Measurements from ENCODE around the gene SIM2.

SIM2 gene

DNA sequence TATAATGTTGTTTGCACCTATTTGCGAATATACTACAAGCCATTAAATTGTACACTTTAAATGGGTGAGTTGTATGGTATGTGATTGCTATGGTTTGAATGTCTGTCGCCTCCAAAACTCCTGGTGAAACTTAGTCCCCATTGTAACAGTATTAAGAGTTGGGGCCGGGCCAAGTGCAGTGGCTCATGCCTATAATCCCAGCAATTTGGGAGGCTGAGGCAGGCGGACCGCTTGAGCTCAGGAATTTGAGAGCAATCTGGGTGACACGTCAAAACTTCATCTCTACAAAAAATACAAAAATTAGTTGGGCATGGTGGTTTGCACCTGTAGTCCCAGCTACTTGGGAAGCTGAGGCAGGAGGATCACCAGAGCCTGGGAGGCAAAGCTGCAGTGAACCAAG, 12.0 kb upstream of the SIM2 start:
- no peak for DNase-seq

DNA sequence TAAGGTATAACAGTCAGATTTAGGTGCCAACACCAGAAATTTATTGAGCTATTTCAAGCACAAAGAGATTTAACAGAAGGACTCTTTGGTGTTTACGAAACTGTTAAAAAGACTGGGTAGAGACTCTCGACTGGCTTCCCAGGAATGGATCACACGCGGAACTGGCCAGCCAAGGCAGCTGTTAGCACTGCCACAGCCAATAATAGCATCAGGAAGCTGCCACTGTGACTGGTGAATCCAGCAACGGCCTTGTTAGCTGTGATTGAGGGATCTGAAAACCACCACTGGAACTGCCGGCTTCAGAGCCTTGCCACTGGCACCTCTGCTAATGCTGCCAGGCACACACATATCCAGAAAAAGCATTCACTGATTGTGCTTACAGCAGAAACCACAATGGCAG, 10.6 kb upstream of the SIM2 start:
- DNase-seq = no peak

DNA sequence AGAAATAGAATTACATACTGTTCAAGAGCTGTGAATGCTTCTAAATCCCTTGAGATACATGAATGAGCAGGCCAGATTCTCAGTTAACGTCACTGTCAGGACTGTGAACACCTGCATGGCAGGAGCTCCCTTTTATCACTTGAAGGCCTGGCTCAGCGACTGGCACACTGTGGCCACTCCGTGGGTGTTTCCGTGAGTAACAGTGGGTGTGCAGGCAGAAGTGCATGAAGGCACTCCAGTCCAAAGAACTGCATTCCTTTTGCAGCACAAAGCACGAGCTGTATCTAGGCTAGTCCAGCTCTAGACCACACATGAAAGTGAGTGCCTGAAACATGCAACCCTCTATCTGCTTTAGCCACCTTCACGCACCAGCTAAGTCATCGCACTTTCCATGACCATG, 9.6 kb upstream of the SIM2 start:
- no peak for DNase-seq

DNA sequence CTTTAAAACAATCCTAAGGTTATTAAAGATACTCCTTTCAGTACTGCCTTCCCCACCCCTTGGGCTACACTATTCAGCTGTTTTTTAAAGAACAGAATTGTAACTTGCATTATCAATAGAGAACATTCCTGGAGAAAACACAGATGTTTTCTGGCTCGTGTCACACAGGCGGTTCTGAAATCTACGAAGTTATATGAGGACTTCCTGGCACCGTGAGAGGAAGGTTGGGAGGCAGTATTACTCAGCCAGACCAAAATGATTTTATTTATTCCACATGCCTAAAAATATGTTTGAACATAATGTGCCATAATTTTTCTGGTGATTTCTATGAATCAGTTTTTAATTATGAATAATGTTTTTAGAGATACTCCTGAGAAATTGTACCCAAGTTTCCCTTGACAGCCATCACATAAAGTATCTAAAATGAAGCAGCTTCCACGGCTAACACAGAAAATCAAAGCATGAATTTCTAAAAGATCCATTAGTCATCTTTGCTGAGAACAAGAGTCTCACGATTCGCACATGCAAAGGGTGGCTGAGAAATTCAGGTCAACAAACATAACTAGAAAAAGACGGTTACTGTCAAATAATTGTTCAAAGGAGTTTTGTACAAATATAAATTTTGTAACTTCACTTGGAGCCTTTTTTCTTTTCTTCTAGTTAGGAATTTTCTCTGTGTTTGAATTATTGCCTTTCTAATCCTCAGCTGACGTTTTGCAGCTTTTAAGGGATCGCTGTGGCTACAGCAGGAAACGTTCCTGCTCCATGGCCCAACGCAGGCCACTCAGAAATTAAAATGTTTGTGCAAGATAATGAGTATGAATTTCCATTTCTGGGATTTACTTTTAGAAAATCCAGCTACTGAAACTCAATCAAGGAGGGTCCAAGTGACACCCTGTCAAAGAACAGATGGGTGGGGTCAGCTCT, 8.0 kb upstream of the SIM2 start:
- peak; percentile 51 for DNase-seq

DNA sequence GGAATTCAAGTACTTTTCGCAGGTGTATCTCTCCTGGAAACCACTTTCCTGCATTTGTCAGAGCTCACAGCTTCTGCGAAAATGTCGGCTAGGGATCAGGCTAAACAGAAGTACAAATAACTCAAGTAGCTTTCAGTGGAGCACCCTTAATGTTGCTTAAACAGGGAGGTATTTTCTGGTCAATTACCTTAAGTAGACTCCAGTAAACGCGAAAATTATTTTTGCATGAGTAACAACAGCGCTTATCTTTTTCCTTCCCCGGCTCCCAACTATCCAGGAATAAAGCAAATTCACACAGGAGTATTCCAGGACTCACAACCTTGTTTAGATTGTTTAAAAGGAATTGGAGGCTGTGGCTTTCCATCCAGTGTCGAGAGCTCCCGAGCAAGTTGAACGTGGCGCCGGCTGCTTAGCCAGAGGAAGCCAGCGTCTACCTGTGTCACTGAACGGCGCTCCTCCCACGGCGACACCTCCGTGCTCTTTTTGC, 7.3 kb upstream of the SIM2 start:
- peak; percentile 68 for DNase-seq

DNA sequence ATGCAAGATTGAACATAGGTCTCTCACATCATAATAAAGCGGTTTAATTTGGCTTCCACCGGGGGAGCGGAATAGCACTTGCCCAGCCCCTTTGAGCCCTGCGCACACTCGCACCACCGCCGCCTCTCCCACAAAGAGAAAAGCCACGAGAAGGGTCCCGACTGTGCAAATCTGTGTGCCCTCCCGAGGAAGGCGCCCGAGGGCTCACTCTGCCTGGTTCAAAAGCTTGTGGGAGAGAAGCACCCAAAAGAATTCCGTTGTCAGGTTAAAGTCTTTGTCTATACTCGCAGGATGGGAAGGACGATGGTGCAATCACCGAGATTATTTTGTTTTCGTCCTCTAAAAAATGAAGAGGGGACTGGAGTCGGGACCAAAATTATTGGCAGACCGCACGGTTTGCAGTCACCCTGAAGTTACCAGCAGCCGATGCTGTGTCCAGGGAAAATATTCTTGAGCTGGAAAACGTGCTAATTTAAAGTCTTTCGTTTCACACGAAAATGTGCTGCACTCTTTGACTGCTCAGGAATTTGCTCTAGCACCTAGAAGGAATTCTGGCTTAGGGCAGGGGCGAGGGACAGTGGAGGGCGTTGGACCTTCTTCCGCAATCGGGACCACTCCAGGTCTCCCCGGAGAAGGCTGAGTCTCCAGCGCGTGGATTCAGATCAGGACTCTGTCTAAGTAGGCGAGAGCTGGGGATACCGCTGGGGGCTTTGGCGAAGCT, 6.6 kb upstream of the SIM2 start:
- DNase-seq = peak; percentile 73

DNA sequence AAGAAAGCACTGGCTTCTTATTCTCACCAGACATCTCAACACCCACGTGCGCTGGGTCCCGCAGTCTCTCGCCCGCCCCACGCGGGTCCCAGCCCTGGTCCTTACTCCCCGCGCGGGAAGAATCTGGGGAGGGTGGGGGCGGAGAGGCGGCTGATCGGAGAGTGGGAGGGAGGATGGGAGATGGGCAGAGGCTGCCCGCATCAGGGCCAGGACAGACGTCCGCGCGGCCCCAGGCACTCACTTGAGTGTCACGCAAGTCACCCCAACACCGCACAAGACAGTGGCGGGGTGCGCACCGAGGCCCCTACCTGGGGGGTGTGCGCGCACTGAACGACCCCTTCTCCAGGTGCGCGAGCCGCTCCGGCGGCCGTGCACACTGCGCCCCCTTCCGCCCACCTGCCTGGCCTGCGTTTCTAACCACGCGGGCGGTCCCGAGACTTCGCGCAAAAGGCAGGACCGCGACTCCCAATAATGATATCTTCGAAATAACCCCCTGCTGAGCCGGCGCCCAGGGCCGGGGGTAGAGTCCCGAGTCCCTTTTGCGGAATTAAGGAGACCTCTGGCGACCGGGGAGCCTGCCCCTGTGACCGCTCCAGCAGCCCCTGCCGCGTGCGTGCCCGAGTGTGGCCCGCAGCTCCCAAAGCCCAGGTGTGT, 6.0 kb upstream of the SIM2 start:
- DNase-seq = peak; percentile 69

DNA sequence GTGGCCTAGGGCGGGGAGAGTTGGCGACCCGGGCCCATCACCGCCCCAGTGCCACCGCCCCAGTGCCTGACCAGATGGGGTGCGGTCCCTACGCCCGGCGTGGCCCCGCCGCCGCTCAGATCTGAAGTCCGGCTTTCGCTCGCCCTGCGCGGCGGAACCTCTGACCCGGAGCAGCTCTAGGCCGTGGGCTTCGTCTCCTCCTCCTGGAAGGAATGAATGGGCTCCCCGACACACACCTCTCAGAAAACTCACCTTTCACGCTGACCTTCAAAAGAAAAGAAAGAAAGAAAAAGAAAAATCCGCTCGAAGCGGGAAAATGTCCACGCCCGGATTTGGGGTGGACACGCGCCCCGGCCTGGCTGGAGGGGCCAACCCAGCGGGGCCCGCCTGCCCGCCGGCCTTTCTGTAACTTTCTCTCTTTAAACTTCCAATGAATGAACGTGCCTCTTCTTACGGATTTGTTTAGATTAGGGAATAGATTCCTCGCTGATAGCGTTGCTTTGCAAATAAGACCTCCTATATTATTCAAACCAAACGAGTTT, 5.4 kb upstream of the SIM2 start:
- no peak for DNase-seq

DNA sequence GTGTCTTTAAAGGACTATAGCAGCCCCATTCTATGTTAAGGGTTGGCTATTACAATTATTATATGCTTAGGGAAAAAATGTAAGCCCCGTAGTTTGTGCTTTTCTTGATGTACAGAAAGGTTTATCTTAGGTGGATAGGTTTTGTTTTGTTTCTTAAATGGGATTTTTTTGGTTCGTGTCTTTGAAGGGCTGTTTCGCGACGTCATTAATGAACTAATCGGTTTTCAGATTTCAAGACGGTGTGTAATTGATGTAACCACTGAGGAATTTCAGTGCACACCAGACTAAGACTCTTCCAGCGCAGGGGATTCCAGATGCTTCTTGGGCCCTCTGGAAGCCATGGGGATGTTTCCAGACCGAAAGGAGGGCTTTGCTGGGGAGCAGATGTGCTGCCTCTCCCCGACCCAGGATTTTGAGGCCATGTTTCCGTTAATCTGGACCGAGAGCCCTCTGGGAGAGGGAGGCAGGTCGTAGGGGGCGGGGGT, 4.8 kb upstream of the SIM2 start:
- peak; percentile 84 for DNase-seq

DNA sequence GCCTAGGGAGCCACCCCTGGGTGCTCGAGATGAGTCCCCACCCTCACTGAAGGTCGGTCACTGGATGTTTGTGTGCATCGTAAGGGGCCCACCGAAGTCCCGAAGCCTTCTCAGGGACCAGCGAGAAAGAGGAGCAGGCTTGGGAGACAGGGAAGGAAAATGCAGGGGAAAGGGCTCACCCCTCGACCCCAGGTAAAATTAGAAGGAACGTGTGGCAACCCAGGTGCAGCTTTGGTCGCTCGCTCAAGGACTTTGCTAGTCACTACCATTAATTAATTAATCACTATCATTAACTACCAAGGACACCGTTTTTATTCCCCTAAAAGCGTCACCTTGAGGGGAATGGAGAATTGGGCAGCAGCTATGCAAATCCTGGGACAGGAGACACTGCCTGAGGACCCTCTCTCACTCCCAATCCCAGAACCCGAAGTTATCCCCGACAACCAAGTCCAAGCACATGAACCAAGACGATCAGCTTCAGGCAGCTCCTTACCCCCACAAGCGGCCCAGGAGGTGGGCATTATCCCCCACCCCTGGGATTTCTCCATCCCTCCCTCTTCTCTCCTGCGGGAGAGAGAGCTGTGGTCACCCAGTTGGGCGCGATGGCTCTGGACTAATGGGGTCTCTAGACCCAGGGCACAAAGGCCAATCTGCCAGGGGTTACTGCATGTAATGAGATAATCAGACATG, 4.2 kb upstream of the SIM2 start:
- peak; percentile 60 for DNase-seq

DNA sequence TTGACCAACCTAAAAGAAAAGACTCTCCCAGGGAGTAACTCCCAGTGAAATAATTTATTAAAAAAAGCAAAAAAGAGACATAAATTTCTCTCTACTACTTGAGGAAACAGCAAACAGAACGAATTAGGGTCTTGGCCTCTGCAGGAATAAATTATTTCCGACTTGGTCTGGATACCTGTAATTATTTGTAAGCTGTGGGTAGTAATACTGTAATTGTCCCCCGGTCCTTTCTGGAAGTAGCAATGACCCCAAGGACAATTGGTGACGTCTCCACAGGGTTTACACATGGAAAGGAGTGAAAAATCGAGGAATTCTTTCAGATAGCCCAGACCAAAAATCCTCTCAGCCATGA, 3.7 kb upstream of the SIM2 start:
- DNase-seq = no peak

DNA sequence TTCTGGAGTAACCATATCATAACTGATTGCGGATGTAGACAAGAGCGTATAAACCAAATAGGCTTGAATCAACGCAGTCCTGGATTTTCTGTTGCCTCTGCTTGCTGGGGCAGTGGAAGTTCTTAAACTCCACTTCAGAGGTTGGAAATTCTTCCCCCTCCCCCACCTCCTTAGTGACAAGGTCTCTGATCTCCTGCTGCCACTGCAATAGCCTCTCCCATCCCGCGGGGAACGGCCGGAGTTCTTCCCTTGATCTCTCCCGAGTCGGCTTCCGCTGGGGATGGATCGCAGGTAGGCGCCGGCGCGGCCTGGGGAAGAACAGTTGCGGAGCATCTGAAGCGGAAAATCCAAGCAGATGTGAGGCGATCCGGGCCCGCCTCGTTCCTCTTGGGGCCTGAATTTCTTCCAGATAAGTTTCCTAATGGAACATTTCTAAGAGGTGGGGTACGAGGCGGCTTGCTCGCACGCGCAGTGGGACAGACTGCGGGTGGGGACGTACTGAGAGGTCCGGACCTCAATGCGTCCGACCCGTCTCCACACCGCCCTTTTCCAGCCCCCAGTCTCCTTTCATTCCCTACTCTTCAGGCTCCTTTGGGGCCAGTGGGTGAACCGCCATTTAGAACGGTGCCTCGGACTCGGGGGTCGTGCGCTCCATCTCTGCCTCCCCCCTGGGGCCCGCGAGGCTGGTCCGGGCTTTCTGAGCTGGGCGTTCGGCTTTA, 3.1 kb upstream of the SIM2 start:
- peak; percentile 70 for DNase-seq

DNA sequence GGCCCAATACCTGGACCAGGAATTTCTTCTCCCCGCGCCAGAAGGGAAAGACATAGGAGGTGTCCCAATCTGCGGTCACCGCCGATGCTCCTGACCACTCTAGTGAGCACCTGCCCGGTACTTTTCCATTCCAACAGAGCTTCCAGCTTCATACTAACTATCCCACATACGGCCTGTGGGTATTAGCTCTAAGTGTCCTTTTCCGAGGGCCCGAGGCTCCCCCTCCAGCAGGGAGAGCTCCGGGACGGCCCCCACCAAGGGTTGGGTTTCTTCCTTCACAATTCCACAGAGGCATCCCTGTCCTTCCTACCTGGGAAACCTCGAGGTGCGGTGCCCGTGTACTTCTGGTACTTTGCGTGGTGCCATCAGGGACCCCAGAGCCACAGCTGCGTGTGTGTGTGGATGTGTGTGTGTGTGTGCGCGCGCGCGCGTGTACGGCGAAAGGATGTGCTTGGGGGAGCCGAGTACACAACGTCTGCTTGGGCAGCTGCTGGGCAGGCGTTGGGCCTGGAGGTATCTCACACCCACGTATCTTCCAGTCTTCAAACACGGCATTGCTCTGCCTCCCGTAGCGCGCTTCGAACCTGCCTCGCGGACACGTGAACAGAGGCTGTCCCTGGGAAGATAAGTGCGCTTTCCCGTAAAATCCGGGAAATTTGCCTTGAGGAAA, 2.4 kb upstream of the SIM2 start:
- DNase-seq = peak; percentile 34

DNA sequence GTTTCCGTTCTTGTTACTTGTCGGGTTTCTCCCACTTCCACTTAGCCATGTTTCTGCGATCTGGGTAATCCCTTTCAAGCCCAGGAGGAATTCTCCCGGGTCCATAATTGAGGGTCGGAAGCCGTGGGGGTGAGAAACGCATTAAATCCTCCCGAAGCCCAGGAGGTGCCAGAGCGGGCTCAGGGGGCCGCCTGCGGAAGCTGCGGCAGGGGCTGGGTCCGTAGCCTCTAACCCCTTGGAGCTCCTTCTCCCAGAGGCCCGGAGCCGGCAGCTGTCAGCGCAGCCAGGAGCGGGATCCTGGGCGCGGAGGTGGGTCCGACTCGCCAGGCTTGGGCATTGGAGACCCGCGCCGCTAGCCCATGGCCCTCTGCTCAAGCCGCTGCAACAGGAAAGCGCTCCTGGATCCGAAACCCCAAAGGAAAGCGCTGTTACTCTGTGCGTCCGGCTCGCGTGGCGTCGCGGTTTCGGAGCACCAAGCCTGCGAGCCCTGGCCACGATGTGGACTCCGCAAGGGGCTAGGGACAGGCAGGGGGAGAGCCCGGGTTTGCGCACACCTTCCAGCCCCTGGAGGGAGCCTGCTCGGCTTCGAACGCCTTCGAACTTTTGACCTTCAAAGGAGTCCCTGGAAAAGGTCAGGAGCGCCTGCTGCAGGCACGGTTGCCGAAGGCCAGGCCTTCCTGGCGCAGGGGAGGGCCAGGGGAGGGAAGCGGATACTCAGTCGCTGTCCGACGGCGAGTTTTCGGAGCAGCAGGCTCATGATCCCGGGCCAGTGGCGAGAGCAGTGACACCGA, 1.7 kb upstream of the SIM2 start:
- peak; percentile 54 for DNase-seq

DNA sequence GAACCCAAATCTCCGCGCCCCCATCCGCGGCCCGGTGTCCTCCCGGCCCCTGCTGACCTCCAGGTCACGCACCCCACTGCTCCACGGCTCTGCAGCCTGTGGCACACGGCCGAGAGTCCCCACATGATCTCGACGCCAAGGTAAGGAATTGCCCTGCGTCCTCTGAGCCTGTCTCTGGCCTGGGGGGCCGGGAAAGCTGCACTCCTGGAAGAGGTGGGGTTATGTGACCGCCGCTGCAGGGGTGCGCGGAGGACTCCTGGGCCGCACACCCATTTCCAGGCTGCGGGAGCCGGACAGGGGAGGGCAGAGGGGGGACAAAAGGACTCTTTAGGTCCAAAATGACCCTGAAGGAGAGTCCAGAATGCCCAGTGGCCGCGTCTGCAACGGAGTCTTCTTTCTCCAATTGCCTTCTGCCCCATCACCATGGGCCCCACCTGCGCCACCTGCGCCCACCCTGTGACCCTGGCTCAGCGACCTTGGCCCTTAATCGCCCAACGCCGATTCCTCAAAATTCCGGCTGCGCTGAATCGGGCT, 997 bp upstream of the SIM2 start:
- DNase-seq = peak; percentile 39

DNA sequence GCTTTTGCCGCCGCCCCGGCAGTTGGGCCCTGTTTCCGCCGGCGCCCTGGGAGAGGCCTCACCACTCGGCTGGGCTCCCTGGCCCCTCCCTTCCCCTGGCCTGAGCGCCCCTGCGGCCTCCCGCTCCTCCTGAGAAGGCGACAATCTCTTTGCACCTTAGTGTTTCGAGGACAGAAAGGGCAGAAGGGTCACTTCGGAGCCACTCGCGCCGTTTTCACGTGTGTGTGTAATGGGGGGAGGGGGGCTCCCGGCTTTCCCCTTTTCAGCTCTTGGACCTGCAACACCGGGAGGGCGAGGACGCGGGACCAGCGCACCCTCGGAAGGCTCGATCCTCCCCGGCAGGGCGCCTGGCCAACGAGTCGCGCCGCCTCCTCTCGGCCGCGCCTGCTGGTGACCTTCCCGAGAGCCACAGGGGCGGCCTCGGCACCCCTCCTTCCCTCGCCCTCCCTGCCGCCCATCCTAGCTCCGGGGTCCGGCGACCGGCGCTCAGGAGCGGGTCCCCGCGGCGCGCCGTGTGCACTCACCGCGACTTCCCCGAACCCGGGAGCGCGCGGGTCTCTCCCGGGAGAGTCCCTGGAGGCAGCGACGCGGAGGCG, 432 bp upstream of the SIM2 start:
- DNase-seq = peak; percentile 64

DNA sequence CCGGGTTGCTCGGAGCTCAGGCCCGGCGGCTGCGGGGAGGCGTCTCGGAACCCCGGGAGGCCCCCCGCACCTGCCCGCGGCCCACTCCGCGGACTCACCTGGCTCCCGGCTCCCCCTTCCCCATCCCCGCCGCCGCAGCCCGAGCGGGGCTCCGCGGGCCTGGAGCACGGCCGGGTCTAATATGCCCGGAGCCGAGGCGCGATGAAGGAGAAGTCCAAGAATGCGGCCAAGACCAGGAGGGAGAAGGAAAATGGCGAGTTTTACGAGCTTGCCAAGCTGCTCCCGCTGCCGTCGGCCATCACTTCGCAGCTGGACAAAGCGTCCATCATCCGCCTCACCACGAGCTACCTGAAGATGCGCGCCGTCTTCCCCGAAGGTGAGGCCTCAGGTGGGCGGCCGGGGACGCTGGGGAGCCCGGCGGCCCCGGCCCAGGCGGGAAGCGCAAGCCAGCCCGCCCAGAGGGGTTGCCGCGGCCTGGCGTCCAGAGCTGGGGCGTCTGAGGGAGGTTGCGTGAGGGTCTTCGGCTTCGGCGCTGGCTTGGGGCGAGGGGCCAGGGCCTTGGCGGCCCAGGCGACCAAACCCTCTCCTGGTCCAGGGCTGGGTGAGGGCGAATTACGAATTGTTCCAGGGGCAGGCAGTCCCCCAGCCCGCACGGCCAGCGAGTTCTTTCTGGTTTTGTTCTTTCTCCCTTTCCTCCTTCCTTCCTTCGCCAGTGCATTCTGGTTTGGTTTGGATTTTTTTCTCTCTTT, 805 bp downstream of the SIM2 start:
- DNase-seq = peak; percentile 57

DNA sequence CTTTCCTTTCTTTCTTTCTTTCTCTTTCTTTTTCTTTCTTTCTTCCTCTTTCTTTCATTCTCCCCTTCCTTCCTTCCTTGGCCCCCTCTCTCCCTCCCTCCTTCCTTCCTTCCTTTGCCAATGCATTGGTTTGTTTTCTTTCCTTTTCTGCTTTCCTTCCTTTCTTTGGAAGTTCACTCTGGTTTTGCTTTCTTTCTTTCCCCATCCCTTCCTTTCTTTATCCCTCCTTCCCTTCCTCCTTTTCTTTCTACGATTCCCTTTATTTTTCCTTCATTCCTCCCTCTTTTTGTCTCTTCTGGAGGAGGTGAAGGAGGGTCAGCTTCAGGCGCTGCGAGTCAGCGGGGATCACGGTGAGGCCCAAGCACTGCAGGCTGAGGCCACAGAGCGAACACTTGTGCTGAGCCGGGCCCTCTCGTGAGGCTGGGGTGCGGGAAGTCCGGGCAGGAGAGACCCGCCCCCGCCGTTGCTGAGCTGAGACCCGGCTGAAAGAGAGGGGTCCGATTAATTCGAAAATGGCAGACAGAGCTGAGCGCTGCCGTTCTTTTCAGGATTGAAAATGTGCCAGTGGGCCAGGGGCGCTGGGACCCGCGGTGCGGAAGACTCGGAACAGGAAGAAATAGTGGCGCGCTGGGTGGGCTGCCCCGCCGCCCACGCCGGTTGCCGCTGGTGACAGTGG, 1.5 kb downstream of the SIM2 start:
- DNase-seq = peak; percentile 61

All from eye (tissue), 1 donor.